ENCODE data around the gene CYP8B1. TPM values are rescaled to one million over a fixed set of nuclear protein-coding genes. Genes with fewer than 3 reads are reported as not detected.

Gene CYP8B1
- total RNA-seq, 2 experiments from 2014 or later, result not detected

GRCh38 chr3:42876940-42877720, 1.5 kb upstream of the CYP8B1 start:
- Mint-ChIP-seq H3K4me3 (no peak overlapping the region), H3K4me1 (ENCODE audit: low read depth) (peaks cover 17% of the 10 kb centered on the region), H3K36me3 (ENCODE audit: low read depth) (no peaks in the 10 kb centered on the region), H3K27me3 (no peaks in the 10 kb centered on the region), H3K27ac (no peak overlapping the region), H3K9me3 (no peaks in the 10 kb centered on the region)
- H3K4me3 ChIP-seq (ENCODE audit: low read length), result no peak overlapping the region
- ChIA-PET POLR2A (no interaction called here), CTCF (interaction anchor here (1.8 kb wide), 1 partner anchor 46 kb away, joined by 5 read pairs; no protein-coding TSS in a partner anchor)
- H3K9me3 ChIP-seq (ENCODE audit: control insufficient read depth in 1 of 2, insufficient read depth in 1 of 2, low read length in 2 of 2), result no peaks in the 10 kb centered on the region
- H3K27me3 ChIP-seq (ENCODE audit: control insufficient read depth in 1 of 2, insufficient read depth in 2 of 2, low read length in 2 of 2), result no peaks in the 10 kb centered on the region
- intact Hi-C loops (cut with DNase I, micrococcal nuclease), result no loop called here
- DNase-seq, result no peak
- TF ChIP-seq CTCF (IDR thresholded peaks at IDR 0.05), result no peak
- ATAC-seq (ENCODE audit: poor library complexity), result no peak
- H3K4me1 ChIP-seq (ENCODE audit: insufficient read depth, low read length), result peaks cover 15% of the 10 kb centered on the region
- no peaks in the 10 kb centered on the region for H3K36me3 ChIP-seq (ENCODE audit: insufficient read depth, low read length)
- H3K27ac ChIP-seq (ENCODE audit: low read depth in 1 of 2, low read length in 2 of 2), result no peak overlapping the region

- H3K9me3 ChIP-seq (ENCODE audit: control insufficient read depth in 1 of 2, insufficient read depth in 1 of 2, low read length in 2 of 2), result no peaks in the 10 kb centered on the region
- no peaks in the 10 kb centered on the region for H3K27me3 ChIP-seq (ENCODE audit: control insufficient read depth in 1 of 2, insufficient read depth in 2 of 2, low read length in 2 of 2)
- Mint-ChIP-seq H3K4me1 (ENCODE audit: low read depth) (peaks cover 11% of the 10 kb centered on the region), H3K9me3 (no peaks in the 10 kb centered on the region), H3K36me3 (ENCODE audit: low read depth) (no peaks in the 10 kb centered on the region), H3K4me3 (no peak overlapping the region), H3K27ac (no peak overlapping the region), H3K27me3 (no peaks in the 10 kb centered on the region)
- DNase-seq, result no peak
- no peak for ATAC-seq (ENCODE audit: poor library complexity)
- no peak overlapping the region for H3K4me3 ChIP-seq (ENCODE audit: low read length)
- ChIA-PET POLR2A (no interaction called here), CTCF (interaction anchor here (1.8 kb wide), 1 partner anchor 45 kb away, joined by 5 read pairs; no protein-coding TSS in a partner anchor)
- intact Hi-C loops (cut with DNase I, micrococcal nuclease), result no loop called here
- H3K27ac ChIP-seq (ENCODE audit: low read depth in 1 of 2, low read length in 2 of 2), result no peak overlapping the region
- no peaks in the 10 kb centered on the region for H3K36me3 ChIP-seq (ENCODE audit: insufficient read depth, low read length)
- H3K4me1 ChIP-seq (ENCODE audit: insufficient read depth, low read length), result peaks cover 12% of the 10 kb centered on the region
- TF ChIP-seq CTCF (IDR thresholded peaks at IDR 0.05), result no peak
Observed at GRCh38 chr3:42876401-42876800, 722 bp upstream of the CYP8B1 start.

GRCh38 chr3:42874749-42875148, 930 bp downstream of the CYP8B1 start:
- ChIA-PET CTCF (no interaction called here), POLR2A (no interaction called here)
- intact Hi-C loops (cut with DNase I, micrococcal nuclease), result no loop called here
- ATAC-seq (ENCODE audit: poor library complexity) (no peak), DNase-seq (no peak)
- Histone ChIP-seq H3K36me3 (ENCODE audit: insufficient read depth, low read length) (no peaks in the 10 kb centered on the region), H3K27ac (ENCODE audit: low read depth in 1 of 2, low read length in 2 of 2) (no peak overlapping the region), H3K4me3 (ENCODE audit: low read length) (no peak overlapping the region), H3K27me3 (ENCODE audit: control insufficient read depth in 1 of 2, insufficient read depth in 2 of 2, low read length in 2 of 2) (no peaks in the 10 kb centered on the region), H3K4me1 (ENCODE audit: insufficient read depth, low read length) (no peaks in the 10 kb centered on the region), H3K9me3 (ENCODE audit: control insufficient read depth in 1 of 2, insufficient read depth in 1 of 2, low read length in 2 of 2) (no peaks in the 10 kb centered on the region)
- no peak for TF ChIP-seq CTCF (IDR thresholded peaks at IDR 0.05)
- H3K27me3 Mint-ChIP-seq, result no peaks in the 10 kb centered on the region
- H3K4me1 Mint-ChIP-seq (ENCODE audit: low read depth), result no peaks in the 10 kb centered on the region
- H3K9me3 Mint-ChIP-seq, result no peaks in the 10 kb centered on the region
- no peaks in the 10 kb centered on the region for H3K36me3 Mint-ChIP-seq (ENCODE audit: low read depth)
- H3K4me3 Mint-ChIP-seq, result no peak overlapping the region
- H3K27ac Mint-ChIP-seq, result no peak overlapping the region

Measured in CD4-positive, alpha-beta T cell (primary cell).